A549 (cell line): ENCODE data around the gene DUSP1. TPM values are rescaled to one million over a fixed set of nuclear protein-coding genes. Genes with fewer than 3 reads are reported as not detected.

ENCODE experiments used
- ATAC-seq, 2 experiments: fragments of 200-7000 bp in 1 of 2; fragments of >200 bp in 1 of 2; cut with Nextera tagmentation in 1 of 2; cut with Tn5 transposase in 1 of 2; 3 replicates each; pipeline versions ENCODE4 v1.8.0 to v1.9.1; 2018 to 2020; ENCODE audit warnings: mild to moderate bottlenecking in 1 of 2, moderate library complexity in 1 of 2
- CTCF ChIA-PET: fragments of 300-600 bp; sonication (Branson Sonifier 250); formaldehyde crosslinking; extraction: SDS; loops from one replicate; lab custom pipeline; 2021; ENCODE audit warnings: antibody characterized with exemption, inconsistent platforms; lab: Yijun Ruan, JAX
- POLR2A ChIA-PET: fragments of 350-600 bp; formaldehyde crosslinking; extraction: SDS; loops from one replicate; lab custom pipeline; 2021; ENCODE audit warnings: antibody characterized with exemption, inconsistent platforms; lab: Yijun Ruan, JAX
- DNase-seq, 2 experiments: peaks; one replicate each; pipeline versions ENCODE4 v3.0.0 to v3.0.0-alpha.2; 2011 to 2016; ENCODE audit warnings: low read depth in 1 of 2, low spot score in 1 of 2
- FAIRE-seq: peaks from 2 replicates; lab custom pipeline; 2011; peaks lifted over from hg19 to GRCh38; lab: Jason Lieb, UNC
- H3K27ac ChIP-seq, 2 experiments: fragments of >200 bp; sonication (Bioruptor Twin); formaldehyde crosslinking; 3 replicates each; pipeline ENCODE4 v1.5.1; 2016 to 2017
- H3K4me1 ChIP-seq: fragments of >200 bp; sonication (Bioruptor Twin); formaldehyde crosslinking; 3 replicates; pipeline ENCODE4 v1.6.1; 2016
- H3K4me2 ChIP-seq: fragments of >200 bp; sonication (Bioruptor Twin); formaldehyde crosslinking; 3 replicates; pipeline ENCODE4 v1.6.1; 2016
- H3K4me3 ChIP-seq: fragments of >200 bp; sonication (Bioruptor Twin); formaldehyde crosslinking; 3 replicates; pipeline ENCODE4 v1.5.1; 2016
- H3K9me3 ChIP-seq: fragments of >200 bp; sonication (Bioruptor Twin); formaldehyde crosslinking; 3 replicates; pipeline ENCODE4 v1.6.1; 2016
- BHLHE40 ChIP-seq: IDR thresholded peaks from 2 replicates; pipeline ENCODE4 v1.6.1; 2012; ENCODE audit warnings: low read depth, low read length, inconsistent platforms
- ESRRA ChIP-seq: fragments of 150-350 bp; IDR thresholded peaks from 2 replicates; pipeline ENCODE4 v1.6.1; 2014; ENCODE audit warnings: mild to moderate bottlenecking, low read length, borderline replicate concordance
- FOSB ChIP-seq: fragments of 250-450 bp; sonication (Bioruptor Pico); IDR thresholded peaks from 2 replicates; pipeline ENCODE4 v1.5.0; 2020; ENCODE audit warnings: mild to moderate bottlenecking, moderate library complexity
- FOSL2 ChIP-seq, 2 experiments: fragments of 450-650 bp in 1 of 2; fragments of >200 bp in 1 of 2; sonication (Bioruptor Twin) in 1 of 2; formaldehyde crosslinking; IDR thresholded peaks; 2 replicates each; pipeline versions ENCODE4 v1.5.0 to v1.6.1; 2016 to 2020; ENCODE audit warnings: mild to moderate bottlenecking in 1 of 2, moderate library complexity in 1 of 2
- FOXS1 ChIP-seq: fragments of 250-450 bp; sonication (Bioruptor Pico); IDR thresholded peaks from 2 replicates; pipeline ENCODE4 v1.5.0; 2020; ENCODE audit warnings: mild to moderate bottlenecking, moderate library complexity
- GATA3 ChIP-seq: IDR thresholded peaks from 2 replicates; pipeline ENCODE4 v1.6.1; 2012; ENCODE audit warnings: borderline replicate concordance
- MAZ ChIP-seq: fragments of 150-350 bp; IDR thresholded peaks from 2 replicates; pipeline ENCODE4 v1.6.1; 2014; ENCODE audit warnings: antibody characterized with exemption, low read depth, low read length, borderline replicate concordance
- NFE2L2 ChIP-seq: fragments of 150-350 bp; conservative IDR thresholded peaks from 2 replicates; pipeline ENCODE4 v1.6.1; 2014; ENCODE audit warnings: low read length
- NPAS2 ChIP-seq: fragments of 250-450 bp; sonication (Bioruptor Pico); IDR thresholded peaks from 2 replicates; pipeline ENCODE4 v1.8.0; 2022; ENCODE audit warnings: mild to moderate bottlenecking, moderate library complexity, borderline replicate concordance
- PHF8 ChIP-seq: fragments of 200-600 bp; sonication (generic); IDR thresholded peaks from 2 replicates; pipeline ENCODE4 v1.6.1; 2016; ENCODE audit warnings: low read depth, mild to moderate bottlenecking, antibody characterized with exemption, moderate library complexity, borderline replicate concordance
- POLR2A ChIP-seq: IDR thresholded peaks from 2 replicates; pipeline ENCODE4 v1.6.1; 2012; ENCODE audit warnings: mild to moderate bottlenecking, low read length
- RAD21 ChIP-seq, 2 experiments: fragments of >200 bp in 1 of 2; sonication (Bioruptor Twin) in 1 of 2; formaldehyde crosslinking in 1 of 2; IDR thresholded peaks in 1 of 2; conservative IDR thresholded peaks in 1 of 2; 2 replicates in 1 of 2; 3 replicates in 1 of 2; pipeline ENCODE4 v1.6.1; 2012 to 2018; ENCODE audit warnings: inconsistent platforms in 1 of 2
- RARB ChIP-seq: fragments of 250-450 bp; sonication (Bioruptor Pico); IDR thresholded peaks from 2 replicates; pipeline ENCODE4 v1.8.0; 2021; ENCODE audit warnings: mild to moderate bottlenecking, moderate library complexity
- RFX5 ChIP-seq: fragments of 450-650 bp; IDR thresholded peaks from 2 replicates; pipeline ENCODE4 v1.7.1; 2014; ENCODE audit warnings: antibody characterized with exemption, mild to moderate bottlenecking, moderate library complexity
- SMC3 ChIP-seq: fragments of >200 bp; sonication (Bioruptor Twin); formaldehyde crosslinking; IDR thresholded peaks from 3 replicates; pipeline ENCODE4 v1.6.1; 2018; ENCODE audit warnings: inconsistent platforms
- ZC3H11A ChIP-seq: fragments of 450-650 bp; IDR thresholded peaks from 2 replicates; pipeline ENCODE4 v1.6.1; 2014; ENCODE audit warnings: antibody characterized with exemption, mild to moderate bottlenecking
- ZFP36 ChIP-seq: fragments of 450-650 bp; IDR thresholded peaks from 2 replicates; pipeline ENCODE4 v1.6.1; 2014; ENCODE audit warnings: borderline replicate concordance; ENCODE audit not compliant: partially characterized antibody
- ZNF302 ChIP-seq: fragments of 250-450 bp; sonication (Bioruptor Pico); IDR thresholded peaks from 2 replicates; pipeline ENCODE4 v1.9.0; 2021; ENCODE audit warnings: inconsistent platforms, mild to moderate bottlenecking, moderate library complexity
- WGBS: methylation state at CpG from one replicate; pipeline ENCODE4 v1.1.6; 2017; ENCODE audit errors: missing lambda C conversion rate; 5-methylcytosine and 5-hydroxymethylcytosine counted together
- polyA plus RNA-seq, 4 experiments: library from polyadenylated mRNA; depleted of rRNA in 3 of 4; stranded (reverse); fragments of >200 nt; fragmentation: RNase III in 1 of 4; extraction: RNeasy Plus Mini Kit Qiagen cat#74134 plus additional on column Dnase treatment in 1 of 4; gene quantifications; 2 replicates in 3 of 4; 3 replicates in 1 of 4; pipeline ENCODE4 v1.2.3, GENCODE V29; 2011 to 2017
- TF ChIP-seq, protein P1 (sequence below): fragments of 450-650 bp; IDR thresholded peaks from 2 replicates; pipeline ENCODE4 v1.6.1; 2014; ENCODE audit warnings: antibody characterized with exemption
- TF ChIP-seq, protein P2 (sequence below): fragments of >200 bp; sonication (Bioruptor Twin); formaldehyde crosslinking; IDR thresholded peaks from 2 replicates; pipeline ENCODE4 v1.6.1; 2016
- TF ChIP-seq, protein P3 (sequence below): fragments of >200 bp; sonication (Bioruptor Twin); formaldehyde crosslinking; IDR thresholded peaks from 3 replicates; pipeline ENCODE4 v1.5.1; 2016
- TF ChIP-seq, protein P4 (sequence below): IDR thresholded peaks from 2 replicates; pipeline ENCODE4 v1.6.1; 2012

Gene DUSP1
- polyA plus RNA-seq, 2 of the 4 experiments (the other 2 are of a cell fraction) = 207 to 594 TPM

DNA sequence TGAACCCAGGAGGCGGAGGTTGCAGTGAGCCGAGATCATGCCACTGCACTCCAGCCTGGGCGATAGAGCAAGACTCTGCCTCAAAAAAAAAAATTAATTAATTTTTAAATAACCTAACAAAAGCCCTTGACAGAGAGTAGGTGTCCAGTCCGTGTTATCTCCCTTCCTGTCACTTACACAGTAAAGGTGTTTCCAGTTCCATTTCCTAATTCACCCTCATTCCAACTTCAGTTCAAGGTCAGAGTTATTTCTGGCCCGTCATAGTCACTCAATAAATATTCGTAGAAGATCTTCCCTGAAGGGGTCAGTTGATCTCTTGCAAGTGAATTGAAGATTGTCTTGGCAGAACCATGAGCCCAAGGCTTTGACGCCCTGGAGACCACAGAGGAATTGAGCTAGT, 46.7 kb upstream of the DUSP1 start:
- POLR2A ChIA-PET = no interaction called here
- TF ChIP-seq ZC3H11A = no peak
- TF ChIP-seq PHF8 = no peak
- TF ChIP-seq RARB (CRISPR knock-in tag) = no peak
- TF ChIP-seq FOSB (CRISPR knock-in tag) = no peak
- TF ChIP-seq RAD21 (conservative IDR thresholded peaks at IDR 0.05 in 1 of 2, IDR thresholded peaks at IDR 0.05 in 1 of 2) = no peak
- TF ChIP-seq MAZ = no peak
- TF ChIP-seq, protein P1, sequence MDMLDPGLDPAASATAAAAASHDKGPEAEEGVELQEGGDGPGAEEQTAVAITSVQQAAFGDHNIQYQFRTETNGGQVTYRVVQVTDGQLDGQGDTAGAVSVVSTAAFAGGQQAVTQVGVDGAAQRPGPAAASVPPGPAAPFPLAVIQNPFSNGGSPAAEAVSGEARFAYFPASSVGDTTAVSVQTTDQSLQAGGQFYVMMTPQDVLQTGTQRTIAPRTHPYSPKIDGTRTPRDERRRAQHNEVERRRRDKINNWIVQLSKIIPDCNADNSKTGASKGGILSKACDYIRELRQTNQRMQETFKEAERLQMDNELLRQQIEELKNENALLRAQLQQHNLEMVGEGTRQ = no peak
- H3K27ac ChIP-seq = peak overlapping the region; percentile 1 to 72; a peak in 3 of 6 replicates
- FAIRE-seq (no peak), ATAC-seq (no peak), DNase-seq (no peak)
- CTCF ChIA-PET = interaction anchor here (0.6 to 1.4 kb wide), 4 partner anchors 9 to 51 kb away, joined by 3 to 4 read pairs (median 3); no protein-coding TSS in a partner anchor
- 85% methylated on average over 7 of the region's 7 CpGs for WGBS
- no peaks in the 10 kb centered on the region for H3K9me3 ChIP-seq
- peaks cover 14% of the 10 kb centered on the region for H3K4me1 ChIP-seq
- no peak overlapping the region for H3K4me2 ChIP-seq
- no peak overlapping the region for H3K4me3 ChIP-seq

DNA sequence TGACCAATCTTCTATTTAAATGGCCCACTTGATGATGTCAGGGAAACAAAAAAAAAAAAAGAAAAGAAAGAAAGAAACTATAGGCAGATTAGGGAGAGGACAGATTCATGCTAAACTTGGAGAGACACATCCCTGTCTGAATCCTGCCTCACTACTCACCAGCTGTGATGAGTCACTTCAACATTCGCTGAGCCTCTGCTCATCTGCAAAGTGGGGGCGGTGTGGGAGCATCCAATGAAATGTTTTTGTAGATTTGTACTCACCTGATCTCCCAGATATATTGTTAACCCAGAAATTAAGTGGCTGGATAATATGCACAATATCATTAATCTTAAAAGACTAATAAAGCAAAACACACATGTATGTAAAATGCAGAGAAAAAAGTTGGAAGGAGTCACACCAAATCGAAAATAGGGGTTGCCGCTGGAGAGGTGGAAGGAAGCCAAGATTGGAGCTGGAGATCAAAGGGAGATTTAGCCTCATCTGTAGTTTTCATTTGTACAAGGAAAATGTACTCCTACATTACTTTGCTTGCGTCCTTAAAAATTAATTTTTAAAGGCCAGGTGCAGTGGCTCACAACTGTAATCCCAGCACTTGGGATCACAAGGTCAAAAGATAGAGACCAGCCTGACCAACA, 46.0 kb upstream of the DUSP1 start:
- Histone ChIP-seq H3K9me3 (no peaks in the 10 kb centered on the region), H3K27ac (peak overlapping the region; percentile 64 to 72), H3K4me1 (peaks cover 14% of the 10 kb centered on the region), H3K4me2 (peak overlapping the region; percentile 33), H3K4me3 (no peak overlapping the region)
- ATAC-seq (peak; percentile 88 to 90), FAIRE-seq (no peak), DNase-seq (peak; percentile 58 to 77)
- ChIA-PET CTCF (interaction anchor here (1.1 to 1.5 kb wide), 4 partner anchors 9 to 46 kb away, joined by 3 to 4 read pairs (median 3); no protein-coding TSS in a partner anchor), POLR2A (no interaction called here)
- TF ChIP-seq ESRRA = no peak
- no peak for TF ChIP-seq ZNF302
- no peak for TF ChIP-seq GATA3
- no peak for TF ChIP-seq FOSB (CRISPR knock-in tag)
- TF ChIP-seq, protein P2, sequence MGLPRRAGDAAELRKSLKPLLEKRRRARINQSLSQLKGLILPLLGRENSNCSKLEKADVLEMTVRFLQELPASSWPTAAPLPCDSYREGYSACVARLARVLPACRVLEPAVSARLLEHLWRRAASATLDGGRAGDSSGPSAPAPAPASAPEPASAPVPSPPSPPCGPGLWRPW = no peak
- no peak for TF ChIP-seq NFE2L2
- TF ChIP-seq, protein P3, sequence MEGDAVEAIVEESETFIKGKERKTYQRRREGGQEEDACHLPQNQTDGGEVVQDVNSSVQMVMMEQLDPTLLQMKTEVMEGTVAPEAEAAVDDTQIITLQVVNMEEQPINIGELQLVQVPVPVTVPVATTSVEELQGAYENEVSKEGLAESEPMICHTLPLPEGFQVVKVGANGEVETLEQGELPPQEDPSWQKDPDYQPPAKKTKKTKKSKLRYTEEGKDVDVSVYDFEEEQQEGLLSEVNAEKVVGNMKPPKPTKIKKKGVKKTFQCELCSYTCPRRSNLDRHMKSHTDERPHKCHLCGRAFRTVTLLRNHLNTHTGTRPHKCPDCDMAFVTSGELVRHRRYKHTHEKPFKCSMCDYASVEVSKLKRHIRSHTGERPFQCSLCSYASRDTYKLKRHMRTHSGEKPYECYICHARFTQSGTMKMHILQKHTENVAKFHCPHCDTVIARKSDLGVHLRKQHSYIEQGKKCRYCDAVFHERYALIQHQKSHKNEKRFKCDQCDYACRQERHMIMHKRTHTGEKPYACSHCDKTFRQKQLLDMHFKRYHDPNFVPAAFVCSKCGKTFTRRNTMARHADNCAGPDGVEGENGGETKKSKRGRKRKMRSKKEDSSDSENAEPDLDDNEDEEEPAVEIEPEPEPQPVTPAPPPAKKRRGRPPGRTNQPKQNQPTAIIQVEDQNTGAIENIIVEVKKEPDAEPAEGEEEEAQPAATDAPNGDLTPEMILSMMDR = no peak
- TF ChIP-seq POLR2A = no peak
- TF ChIP-seq PHF8 = no peak
- TF ChIP-seq RAD21 (conservative IDR thresholded peaks at IDR 0.05 in 1 of 2, IDR thresholded peaks at IDR 0.05 in 1 of 2) = peak in 1 of 2 experiments; percentile 12; a peak in 1 of 5 replicates
- TF ChIP-seq FOSL2 (IDR thresholded peaks at IDR 0.05) = 0 out of 2 replicates have a peak, but pooled peaks have one; percentile 22
- peak; percentile 84 for TF ChIP-seq FOSL2 (CRISPR knock-in tag; IDR thresholded peaks at IDR 0.05)
- TF ChIP-seq RFX5 = no peak
- TF ChIP-seq FOXS1 (CRISPR knock-in tag) = no peak
- TF ChIP-seq, protein P4, sequence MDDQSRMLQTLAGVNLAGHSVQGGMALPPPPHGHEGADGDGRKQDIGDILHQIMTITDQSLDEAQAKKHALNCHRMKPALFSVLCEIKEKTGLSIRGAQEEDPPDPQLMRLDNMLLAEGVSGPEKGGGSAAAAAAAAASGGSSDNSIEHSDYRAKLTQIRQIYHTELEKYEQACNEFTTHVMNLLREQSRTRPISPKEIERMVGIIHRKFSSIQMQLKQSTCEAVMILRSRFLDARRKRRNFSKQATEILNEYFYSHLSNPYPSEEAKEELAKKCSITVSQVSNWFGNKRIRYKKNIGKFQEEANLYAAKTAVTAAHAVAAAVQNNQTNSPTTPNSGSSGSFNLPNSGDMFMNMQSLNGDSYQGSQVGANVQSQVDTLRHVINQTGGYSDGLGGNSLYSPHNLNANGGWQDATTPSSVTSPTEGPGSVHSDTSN = no peak
- TF ChIP-seq SMC3 = 0 out of 3 replicates have a peak, but pooled peaks have one; percentile 8
- no peak for TF ChIP-seq BHLHE40
- TF ChIP-seq NPAS2 = no peak
- no peak for TF ChIP-seq ZFP36
- WGBS = 37% methylated on average over 5 of the region's 5 CpGs
